Neural progenitor cell (in vitro differentiated cells): ENCODE measurements around the gene MID1. TPM values are rescaled to one million over a fixed set of nuclear protein-coding genes. Genes with fewer than 3 reads are reported as not detected.

ENCODE experiments used
- DNase-seq: peaks from one replicate; pipeline ENCODE4 v3.0.0-alpha.2; 2016; ENCODE audit warnings: low spot score
- H2AFZ ChIP-seq: fragments of 200-600 bp; sonication (generic); replicated peaks from 2 replicates; pipeline ENCODE4 v1.6.1; 2016; ENCODE audit warnings: antibody characterized with exemption
- H3F3A ChIP-seq: fragments of 200-600 bp; sonication (generic); 2 replicates; pipeline ENCODE4 v1.6.1; 2016; ENCODE audit warnings: antibody characterized with exemption, low read depth
- H3K27ac ChIP-seq: fragments of 200-600 bp; sonication (generic); 2 replicates; pipeline ENCODE4 v1.5.1; 2016; ENCODE audit warnings: mild to moderate bottlenecking
- H3K27me3 ChIP-seq: fragments of 200-600 bp; sonication (generic); 2 replicates; pipeline ENCODE4 v1.6.1; 2016; ENCODE audit warnings: mild to moderate bottlenecking, moderate library complexity
- H3K36me3 ChIP-seq: fragments of 200-600 bp; sonication (generic); 2 replicates; pipeline ENCODE4 v1.5.1; 2016
- H3K4me1 ChIP-seq: fragments of 200-600 bp; sonication (generic); 2 replicates; pipeline ENCODE4 v1.6.1; 2016; ENCODE audit warnings: mixed run types
- H3K4me2 ChIP-seq: fragments of 200-600 bp; sonication (generic); 2 replicates; pipeline ENCODE4 v1.6.1; 2016
- H3K4me3 ChIP-seq: fragments of 200-600 bp; sonication (generic); 2 replicates; pipeline ENCODE4 v1.5.1; 2016
- H3K79me2 ChIP-seq: fragments of 200-600 bp; sonication (generic); 2 replicates; pipeline ENCODE4 v1.6.1; 2016; ENCODE audit warnings: low read depth
- H3K9ac ChIP-seq: fragments of 200-600 bp; sonication (generic); 2 replicates; pipeline ENCODE4 v1.6.1; 2016
- H3K9me3 ChIP-seq: fragments of 200-600 bp; sonication (generic); 2 replicates; pipeline ENCODE4 v1.5.1; 2016; ENCODE audit warnings: low read depth
- H4K20me1 ChIP-seq: fragments of 200-600 bp; sonication (generic); 2 replicates; pipeline ENCODE4 v1.6.1; 2016; ENCODE audit warnings: low read depth
- H3K27ac Mint-ChIP-seq: 3 replicates; pipeline ENCODE4 v1.8.0; 2021; ENCODE audit warnings: mixed read lengths
- H3K27me3 Mint-ChIP-seq: 2 replicates; pipeline ENCODE4 v1.8.0; 2022; ENCODE audit warnings: low read depth, mild to moderate bottlenecking, inconsistent platforms, moderate library complexity, mixed read lengths; ENCODE audit not compliant: insufficient read depth
- H3K36me3 Mint-ChIP-seq: 3 replicates; pipeline ENCODE4 v1.8.0; 2021; ENCODE audit warnings: mixed read lengths
- H3K4me1 Mint-ChIP-seq: 3 replicates; pipeline ENCODE4 v1.8.0; 2021; ENCODE audit warnings: mixed read lengths
- H3K4me3 Mint-ChIP-seq: 3 replicates; pipeline ENCODE4 v1.8.0; 2021; ENCODE audit warnings: mild to moderate bottlenecking, moderate library complexity, mixed read lengths
- H3K9me3 Mint-ChIP-seq: 3 replicates; pipeline ENCODE4 v1.8.0; 2020; ENCODE audit warnings: mixed read lengths
- CTCF ChIP-seq: fragments of 200-600 bp; sonication (generic); IDR thresholded peaks from 2 replicates; pipeline ENCODE4 v1.5.1; 2017; ENCODE audit warnings: antibody characterized with exemption, mild to moderate bottlenecking
- EZH2 ChIP-seq: fragments of 200-600 bp; sonication (generic); IDR thresholded peaks from 2 replicates; pipeline ENCODE4 v1.6.1; 2017; ENCODE audit warnings: antibody characterized with exemption, mild to moderate bottlenecking, moderate library complexity
- EZH2phosphoT487 ChIP-seq: fragments of 200-600 bp; sonication (generic); IDR thresholded peaks from 2 replicates; pipeline ENCODE4 v1.6.1; 2017; ENCODE audit warnings: antibody characterized with exemption
- total RNA-seq: library from RNA; depleted of rRNA; stranded (reverse); fragments of >200 nt; gene quantifications from 2 replicates; pipeline ENCODE4 v1.2.3, GENCODE V29; 2015; ENCODE audit warnings: low replicate concordance

The MID1 gene
- total RNA-seq, 1 donor from 2014 or later, result 29.5 TPM

DNA sequence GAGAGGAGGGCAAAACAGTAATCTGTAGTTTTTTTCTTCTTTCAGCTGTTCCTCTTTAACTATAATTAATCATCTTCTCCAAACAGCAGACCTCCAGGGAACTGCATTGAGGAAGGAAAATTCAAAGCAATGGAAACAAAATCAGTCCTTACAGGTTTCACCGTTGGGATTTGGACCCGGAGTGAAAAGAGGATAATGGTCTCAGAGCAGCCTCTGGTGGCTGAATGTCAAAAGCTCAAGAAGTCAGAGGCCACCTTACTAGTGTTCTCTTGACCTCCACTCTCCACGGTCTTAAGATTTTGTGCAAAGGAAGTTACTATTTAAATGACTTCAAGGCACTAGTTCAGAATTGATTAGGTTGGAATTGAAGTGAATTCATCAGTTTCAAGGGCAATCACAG lies 16.0 kb upstream of the MID1 start:
- peaks cover 25% of the 10 kb centered on the region for H3K36me3 Mint-ChIP-seq
- Histone ChIP-seq H2AFZ (no peak overlapping the region), H3K4me1 (peaks cover 10% of the 10 kb centered on the region), H3K4me2 (no peak overlapping the region), H3K27me3 (no peaks in the 10 kb centered on the region), H4K20me1 (no peaks in the 10 kb centered on the region), H3K27ac (no peak overlapping the region), H3K4me3 (no peak overlapping the region), H3K9me3 (no peaks in the 10 kb centered on the region), H3K36me3 (no peaks in the 10 kb centered on the region), H3F3A (no peaks in the 10 kb centered on the region), H3K9ac (no peak overlapping the region), H3K79me2 (no peaks in the 10 kb centered on the region)
- H3K9me3 Mint-ChIP-seq, result peaks cover 28% of the 10 kb centered on the region
- DNase-seq, result peak; percentile 55
- peak overlapping the region; percentile 21 for H3K27ac Mint-ChIP-seq
- peaks cover 37% of the 10 kb centered on the region for H3K4me1 Mint-ChIP-seq
- H3K4me3 Mint-ChIP-seq, result peak overlapping the region; percentile 25
- no peaks in the 10 kb centered on the region for H3K27me3 Mint-ChIP-seq
- TF ChIP-seq CTCF, result peak; percentile 60
- no peak for TF ChIP-seq EZH2phosphoT487

DNA sequence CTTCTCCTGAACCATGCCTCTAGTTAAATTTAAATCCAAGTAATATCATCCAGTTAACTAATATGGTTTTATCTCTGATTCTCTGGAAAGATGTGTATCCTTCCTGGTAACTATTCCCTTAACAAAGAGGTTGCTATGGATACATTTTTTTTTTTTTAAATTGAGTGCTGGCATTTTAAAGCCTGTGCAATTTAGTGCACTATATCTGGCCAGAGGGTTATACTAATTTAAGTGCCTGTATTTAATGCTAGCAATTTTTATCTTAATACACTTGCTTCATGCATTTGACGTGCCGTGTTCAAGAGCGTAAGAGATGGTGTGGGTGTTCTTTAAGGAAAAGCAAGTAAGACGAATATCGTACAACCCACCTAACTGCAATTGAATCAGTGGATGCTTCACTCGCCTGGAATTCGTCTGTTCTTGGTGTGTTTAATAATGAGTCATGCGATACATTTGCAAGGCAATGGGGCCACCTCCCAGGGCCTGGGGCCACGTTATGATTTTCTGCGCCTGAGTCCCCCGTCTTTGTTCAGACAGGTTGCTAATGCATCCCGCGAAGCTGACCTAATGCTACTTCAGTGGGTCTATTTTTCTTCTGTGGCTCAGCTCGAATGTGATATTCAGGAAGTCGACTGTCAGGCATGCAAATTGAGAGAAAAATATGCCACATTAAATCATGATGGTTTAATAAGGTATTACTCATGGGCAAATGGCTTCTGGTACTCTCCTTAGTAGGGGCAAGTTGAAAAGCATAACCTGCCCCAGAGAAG lies 14.2 kb upstream of the MID1 start:
- H4K20me1 ChIP-seq, result no peaks in the 10 kb centered on the region
- TF ChIP-seq EZH2 (no peak), EZH2phosphoT487 (no peak), CTCF (no peak)
- no peaks in the 10 kb centered on the region for H3F3A ChIP-seq
- no peak overlapping the region for H2AFZ ChIP-seq
- no peak overlapping the region for H3K4me3 ChIP-seq
- no peaks in the 10 kb centered on the region for H3K36me3 ChIP-seq
- H3K9ac ChIP-seq, result no peak overlapping the region
- Mint-ChIP-seq H3K4me3 (peak overlapping the region; percentile 36), H3K27ac (peak overlapping the region; percentile 92), H3K9me3 (peaks cover 22% of the 10 kb centered on the region), H3K36me3 (peaks cover 23% of the 10 kb centered on the region), H3K4me1 (peaks cover 39% of the 10 kb centered on the region), H3K27me3 (no peaks in the 10 kb centered on the region)
- no peaks in the 10 kb centered on the region for H3K9me3 ChIP-seq
- DNase-seq, result no peak
- no peaks in the 10 kb centered on the region for H3K27me3 ChIP-seq
- no peaks in the 10 kb centered on the region for H3K79me2 ChIP-seq
- H3K27ac ChIP-seq, result no peak overlapping the region
- peak overlapping the region; percentile 22 for H3K4me2 ChIP-seq
- H3K4me1 ChIP-seq, result peaks cover 10% of the 10 kb centered on the region

DNA sequence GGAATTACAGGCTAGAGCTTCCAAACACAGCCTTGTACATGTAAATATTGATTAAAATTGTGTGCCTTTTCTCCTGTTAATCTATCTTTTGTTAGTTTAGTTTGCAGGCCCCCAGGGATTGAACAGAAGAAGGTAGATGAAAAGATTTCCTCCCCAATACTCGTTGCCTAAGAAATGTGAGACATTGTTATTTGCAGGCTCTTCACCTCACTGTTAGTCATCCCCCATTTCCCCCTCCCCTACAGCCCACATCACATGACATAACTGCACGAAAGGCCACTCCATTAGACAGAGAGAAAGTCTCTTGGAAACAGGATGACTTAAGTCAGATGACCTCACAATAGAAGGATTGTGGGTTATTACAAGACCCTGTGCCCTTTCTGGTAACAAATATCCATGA lies 13.3 kb upstream of the MID1 start:
- H3K4me3 ChIP-seq, result no peak overlapping the region
- Mint-ChIP-seq H3K4me3 (no peak overlapping the region), H3K4me1 (peaks cover 39% of the 10 kb centered on the region), H3K27me3 (no peaks in the 10 kb centered on the region), H3K27ac (peak overlapping the region; percentile 94), H3K36me3 (peaks cover 16% of the 10 kb centered on the region), H3K9me3 (peaks cover 16% of the 10 kb centered on the region)
- no peak for TF ChIP-seq EZH2
- TF ChIP-seq EZH2phosphoT487, result no peak
- no peak for TF ChIP-seq CTCF
- H4K20me1 ChIP-seq, result no peaks in the 10 kb centered on the region
- no peaks in the 10 kb centered on the region for H3K9me3 ChIP-seq
- no peaks in the 10 kb centered on the region for H3F3A ChIP-seq
- no peak for DNase-seq
- H3K4me1 ChIP-seq, result peaks cover 10% of the 10 kb centered on the region
- no peaks in the 10 kb centered on the region for H3K79me2 ChIP-seq
- H3K9ac ChIP-seq, result no peak overlapping the region
- no peak overlapping the region for H3K27ac ChIP-seq
- no peaks in the 10 kb centered on the region for H3K36me3 ChIP-seq
- peak overlapping the region; percentile 22 for H3K4me2 ChIP-seq
- no peaks in the 10 kb centered on the region for H3K27me3 ChIP-seq
- H2AFZ ChIP-seq, result no peak overlapping the region
